DND-41 (cell line): ENCODE results near the gene TJP2.

Source experiments
- ATAC-seq: fragments of 200-7000 bp; cut with Tn5 transposase; 3 replicates; pipeline ENCODE4 v1.9.1; 2021; ENCODE audit warnings: low read depth; ENCODE audit not compliant: insufficient read depth
- DNase-seq: peaks from one replicate; pipeline ENCODE4 v3.0.0-alpha.2; 2020
- H2AFZ ChIP-seq: 2 replicates; pipeline ENCODE4 v1.6.0; 2012; ENCODE audit warnings: low read depth, low read length
- H3K27ac ChIP-seq: 2 replicates; pipeline ENCODE4 v1.5.1; 2012; ENCODE audit warnings: low read length, inconsistent platforms
- H3K27me3 ChIP-seq: fragments of 200-600 bp; sonication (generic); 2 replicates; pipeline ENCODE4 v1.6.0; 2012; ENCODE audit warnings: low read length, mild to moderate bottlenecking, inconsistent platforms; ENCODE audit not compliant: insufficient read depth, poor library complexity
- H3K36me3 ChIP-seq: 2 replicates; pipeline ENCODE4 v1.5.1; 2012; ENCODE audit warnings: low read length, inconsistent platforms; ENCODE audit not compliant: insufficient read depth
- H3K4me1 ChIP-seq: 2 replicates; pipeline ENCODE4 v1.5.1; 2012; ENCODE audit warnings: mild to moderate bottlenecking, low read length; ENCODE audit not compliant: insufficient read depth
- H3K4me2 ChIP-seq: 2 replicates; pipeline ENCODE4 v1.6.0; 2012; ENCODE audit warnings: mild to moderate bottlenecking, moderate library complexity, low read length, inconsistent platforms; ENCODE audit not compliant: insufficient read depth
- H3K4me3 ChIP-seq, 2 experiments: fragments of 200-600 bp in 1 of 2; shearing (Covaris generic) in 1 of 2; 2 replicates each; pipeline ENCODE4 v1.5.1; 2012 to 2016; ENCODE audit warnings: inconsistent platforms in 2 of 2, low read length in 2 of 2, mild to moderate bottlenecking in 2 of 2, low read depth in 1 of 2, moderate library complexity in 1 of 2
- H3K79me2 ChIP-seq: 2 replicates; pipeline ENCODE4 v1.6.0; 2012; ENCODE audit warnings: low read length, inconsistent platforms; ENCODE audit not compliant: insufficient read depth
- H3K9ac ChIP-seq: 2 replicates; pipeline ENCODE4 v1.6.0; 2012; ENCODE audit warnings: low read depth, mild to moderate bottlenecking, inconsistent platforms, low read length, moderate library complexity
- H3K9me3 ChIP-seq: 2 replicates; pipeline ENCODE4 v1.5.1; 2012; ENCODE audit warnings: low read length, moderate library complexity, mild to moderate bottlenecking, inconsistent platforms; ENCODE audit not compliant: insufficient read depth, severe bottlenecking
- H4K20me1 ChIP-seq: 2 replicates; pipeline ENCODE4 v1.6.0; 2012; ENCODE audit warnings: low read length; ENCODE audit not compliant: insufficient read depth
- EZH2 ChIP-seq: IDR thresholded peaks from 3 replicates; pipeline ENCODE4 v1.6.1; 2012; ENCODE audit warnings: borderline replicate concordance, low read depth, mild to moderate bottlenecking, moderate library complexity, low read length, inconsistent platforms; ENCODE audit not compliant: severe bottlenecking
- TF ChIP-seq, protein P1 (sequence below): IDR thresholded peaks from 2 replicates; pipeline ENCODE4 v1.5.1; 2012; ENCODE audit warnings: borderline replicate concordance, low read length, moderate library complexity, mild to moderate bottlenecking; ENCODE audit not compliant: poor library complexity, severe bottlenecking; ENCODE audit errors: extremely low read depth

The TJP2 gene

DNA sequence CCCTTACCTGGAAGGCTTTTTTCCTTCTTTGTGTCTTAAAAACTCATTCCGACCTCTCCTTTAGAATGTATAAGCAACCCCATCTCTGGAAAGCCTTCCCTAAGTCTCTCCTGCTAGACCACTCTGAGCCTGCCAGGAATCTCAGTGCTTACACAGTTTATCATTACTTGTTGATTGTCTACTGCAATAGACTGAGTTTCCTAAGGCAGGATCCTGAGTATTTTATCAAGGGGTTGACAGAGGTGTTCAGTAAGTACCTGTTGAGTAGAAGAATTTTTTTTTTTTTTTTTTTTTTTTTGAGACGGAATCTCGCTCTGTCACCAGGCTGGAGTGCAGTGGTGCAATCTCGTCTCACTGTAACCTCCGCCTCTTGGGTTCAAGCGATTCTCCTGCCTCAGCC lies 2.6 kb upstream of the TJP2 start:
- no peak overlapping the region for H3K9ac ChIP-seq
- no peaks in the 10 kb centered on the region for H3K9me3 ChIP-seq
- H3K27ac ChIP-seq, result no peak overlapping the region
- no peak for ATAC-seq
- no peak overlapping the region for H3K4me2 ChIP-seq
- H2AFZ ChIP-seq, result no peak overlapping the region
- no peaks in the 10 kb centered on the region for H4K20me1 ChIP-seq
- H3K4me3 ChIP-seq, result no peak overlapping the region
- H3K4me1 ChIP-seq, result no peaks in the 10 kb centered on the region
- no peaks in the 10 kb centered on the region for H3K36me3 ChIP-seq
- H3K27me3 ChIP-seq, result no peaks in the 10 kb centered on the region
- TF ChIP-seq, protein P1, sequence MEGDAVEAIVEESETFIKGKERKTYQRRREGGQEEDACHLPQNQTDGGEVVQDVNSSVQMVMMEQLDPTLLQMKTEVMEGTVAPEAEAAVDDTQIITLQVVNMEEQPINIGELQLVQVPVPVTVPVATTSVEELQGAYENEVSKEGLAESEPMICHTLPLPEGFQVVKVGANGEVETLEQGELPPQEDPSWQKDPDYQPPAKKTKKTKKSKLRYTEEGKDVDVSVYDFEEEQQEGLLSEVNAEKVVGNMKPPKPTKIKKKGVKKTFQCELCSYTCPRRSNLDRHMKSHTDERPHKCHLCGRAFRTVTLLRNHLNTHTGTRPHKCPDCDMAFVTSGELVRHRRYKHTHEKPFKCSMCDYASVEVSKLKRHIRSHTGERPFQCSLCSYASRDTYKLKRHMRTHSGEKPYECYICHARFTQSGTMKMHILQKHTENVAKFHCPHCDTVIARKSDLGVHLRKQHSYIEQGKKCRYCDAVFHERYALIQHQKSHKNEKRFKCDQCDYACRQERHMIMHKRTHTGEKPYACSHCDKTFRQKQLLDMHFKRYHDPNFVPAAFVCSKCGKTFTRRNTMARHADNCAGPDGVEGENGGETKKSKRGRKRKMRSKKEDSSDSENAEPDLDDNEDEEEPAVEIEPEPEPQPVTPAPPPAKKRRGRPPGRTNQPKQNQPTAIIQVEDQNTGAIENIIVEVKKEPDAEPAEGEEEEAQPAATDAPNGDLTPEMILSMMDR, result no peak
- TF ChIP-seq EZH2, result no peak
- no peak for DNase-seq
- H3K79me2 ChIP-seq, result no peaks in the 10 kb centered on the region

DNA sequence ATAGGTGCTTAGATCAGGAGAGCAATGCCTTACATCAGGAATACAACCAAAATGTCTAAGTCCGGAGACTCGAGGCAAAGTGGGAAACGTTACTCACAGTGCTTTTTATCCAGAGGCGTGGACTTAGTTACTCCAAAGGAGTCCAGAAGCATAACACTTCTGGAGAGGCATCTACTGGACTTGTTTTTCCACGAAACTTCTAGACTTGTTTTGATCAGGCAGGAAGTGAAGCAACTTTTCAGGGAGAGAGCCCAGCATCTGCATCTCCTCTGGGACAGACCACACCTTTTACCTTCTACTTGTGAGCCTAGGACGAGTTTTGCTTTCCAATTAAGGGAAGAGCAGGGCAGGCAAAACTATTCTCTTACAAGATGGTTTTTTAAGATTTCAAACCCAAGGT lies 1.2 kb upstream of the TJP2 start:
- Histone ChIP-seq H3K79me2 (no peaks in the 10 kb centered on the region), H4K20me1 (no peaks in the 10 kb centered on the region), H3K9ac (no peak overlapping the region), H3K27me3 (no peaks in the 10 kb centered on the region), H3K9me3 (no peaks in the 10 kb centered on the region), H3K4me1 (no peaks in the 10 kb centered on the region), H3K4me2 (no peak overlapping the region), H3K4me3 (no peak overlapping the region), H3K36me3 (no peaks in the 10 kb centered on the region), H3K27ac (no peak overlapping the region), H2AFZ (no peak overlapping the region)
- DNase-seq (no peak), ATAC-seq (no peak)
- TF ChIP-seq EZH2, result no peak
- TF ChIP-seq, protein P1, result no peak

GRCh38 chr9:69173497-69173890 lies 583 bp upstream of the TJP2 start:
- Histone ChIP-seq H3K9ac (no peak overlapping the region), H4K20me1 (no peaks in the 10 kb centered on the region), H3K9me3 (no peaks in the 10 kb centered on the region), H3K4me1 (peaks cover 6% of the 10 kb centered on the region), H3K4me2 (no peak overlapping the region), H3K4me3 (no peak overlapping the region), H2AFZ (no peak overlapping the region), H3K79me2 (no peaks in the 10 kb centered on the region), H3K27me3 (no peaks in the 10 kb centered on the region), H3K36me3 (no peaks in the 10 kb centered on the region), H3K27ac (no peak overlapping the region)
- DNase-seq (no peak), ATAC-seq (no peak)
- TF ChIP-seq, protein P1, result no peak
- TF ChIP-seq EZH2, result no peak

DNA sequence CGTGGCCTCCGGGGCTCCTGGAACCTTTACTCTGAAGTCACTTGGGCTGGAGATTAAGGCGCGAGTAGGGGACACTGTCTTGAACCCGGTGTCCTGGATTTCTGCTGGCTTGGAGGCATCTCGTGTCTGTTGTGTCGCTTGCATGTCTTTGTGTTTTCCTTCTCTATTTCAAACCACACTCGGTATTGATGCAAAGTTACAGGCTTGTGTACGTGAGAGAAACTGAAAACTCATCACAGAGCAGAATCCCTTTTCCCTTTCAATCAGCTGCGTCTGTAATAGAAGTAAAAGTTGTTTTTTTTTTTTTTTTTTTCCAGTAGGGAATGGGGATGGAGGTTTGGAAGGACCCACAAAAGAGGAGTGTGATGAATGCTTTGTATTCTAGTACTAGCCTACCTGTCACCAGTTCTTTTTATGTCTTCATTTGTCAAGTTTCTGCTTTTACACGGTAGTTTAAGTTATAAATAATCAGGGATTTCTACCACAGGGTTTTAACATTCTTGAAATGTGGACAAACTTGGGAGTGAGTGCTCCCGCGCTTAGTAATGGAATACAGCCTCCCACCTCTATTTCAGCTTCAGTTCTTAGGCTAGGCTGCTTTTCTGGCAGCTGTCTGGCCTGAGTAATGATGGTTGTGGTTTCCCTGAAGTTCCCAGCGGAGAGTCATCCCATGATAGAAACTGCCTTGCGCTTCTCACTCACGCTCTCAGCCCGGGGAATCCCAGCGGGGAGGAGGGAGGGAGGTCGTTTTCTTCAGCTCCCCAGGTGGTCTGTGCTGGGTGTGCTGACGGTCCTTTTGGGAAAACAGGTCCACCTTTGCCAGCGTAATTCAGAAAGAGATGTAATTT lies 763 bp downstream of the TJP2 start:
- Histone ChIP-seq H3K27ac (no peak overlapping the region), H2AFZ (no peak overlapping the region), H4K20me1 (no peaks in the 10 kb centered on the region), H3K79me2 (no peaks in the 10 kb centered on the region), H3K4me1 (peaks cover 8% of the 10 kb centered on the region), H3K27me3 (no peaks in the 10 kb centered on the region), H3K36me3 (no peaks in the 10 kb centered on the region), H3K9ac (no peak overlapping the region), H3K4me2 (no peak overlapping the region), H3K4me3 (no peak overlapping the region), H3K9me3 (no peaks in the 10 kb centered on the region)
- no peak for TF ChIP-seq EZH2
- TF ChIP-seq, protein P1, result no peak
- ATAC-seq (no peak), DNase-seq (no peak)
